HepG2 (cell line): Measurements from ENCODE around the gene AFTPH. TPM values are rescaled to one million over a fixed set of nuclear protein-coding genes. Genes with fewer than 3 reads are reported as not detected.

Experiments used
- ATAC-seq: fragments of 200-7000 bp; cut with Tn5 transposase; 3 replicates; pipeline ENCODE4 v1.9.1; 2020; ENCODE audit warnings: mild to moderate bottlenecking, moderate library complexity
- BruUV-seq: library from RNA; stranded (reverse); fragments of 400-500 nt; replicated peaks from 2 replicates; lab custom pipeline; 2021; lab: Mats Ljungman, UMichigan
- CTCF ChIA-PET: fragments of 300-600 bp; formaldehyde crosslinking; extraction: SDS; loops from one replicate; lab custom pipeline; 2021; ENCODE audit warnings: low total read pairs, inconsistent platforms, low intra/inter-chr PET ratio; lab: Yijun Ruan, JAX
- POLR2A ChIA-PET: fragments of 350-600 bp; sonication (Branson Sonifier 250); formaldehyde crosslinking; loops from one replicate; lab custom pipeline; 2020; ENCODE audit warnings: antibody characterized with exemption, inconsistent platforms; lab: Yijun Ruan, JAX
- DNase-seq: peaks from one replicate; pipeline ENCODE4 v3.0.0-alpha.2; 2015; ENCODE audit warnings: low spot score
- FAIRE-seq: peaks from 3 replicates; lab custom pipeline; 2011; peaks lifted over from hg19 to GRCh38; lab: Jason Lieb, UNC
- H2AFZ ChIP-seq: one replicate; pipeline ENCODE4 v1.6.1; 2011; ENCODE audit warnings: low read length, inconsistent platforms
- H3K27ac ChIP-seq: fragments of 300-600 bp; 3 replicates; pipeline ENCODE4 v1.8.0; 2011; ENCODE audit warnings: mixed run types, mild to moderate bottlenecking, mixed read lengths, low read length, inconsistent platforms; ENCODE audit not compliant: insufficient read depth; ENCODE audit errors: extremely low read length
- H3K27me3 ChIP-seq, 2 experiments: fragments of 200-600 bp in 1 of 2; 2 replicates in 1 of 2; 3 replicates in 1 of 2; pipeline versions ENCODE4 v1.6.0 to v1.8.0; 2011; ENCODE audit warnings: low read length in 2 of 2, mild to moderate bottlenecking in 2 of 2, moderate library complexity in 2 of 2, inconsistent platforms in 1 of 2; ENCODE audit not compliant: insufficient read depth in 2 of 2, control insufficient read depth in 1 of 2
- H3K36me3 ChIP-seq, 2 experiments: fragments of 200-600 bp in 1 of 2; replicated peaks in 1 of 2; 2 replicates in 1 of 2; 3 replicates in 1 of 2; pipeline versions ENCODE4 v1.5.1 to v1.8.0; 2011; ENCODE audit warnings: low read length in 2 of 2, inconsistent platforms in 1 of 2; ENCODE audit not compliant: insufficient read depth in 2 of 2, control insufficient read depth in 1 of 2
- H3K4me1 ChIP-seq: 2 replicates; pipeline ENCODE4 v1.5.1; 2012; ENCODE audit warnings: low read length, inconsistent platforms; ENCODE audit not compliant: insufficient read depth
- H3K4me2 ChIP-seq: 2 replicates; pipeline ENCODE4 v1.6.0; 2011; ENCODE audit warnings: low read depth, low read length, inconsistent platforms
- H3K4me3 ChIP-seq, 3 experiments: fragments of 200-600 bp in 1 of 3; sonication (generic), shearing (Covaris generic) in 1 of 3; replicated peaks in 1 of 3; 2 replicates each; pipeline ENCODE4 v1.5.1; 2011 to 2016; ENCODE audit warnings: low read length in 3 of 3, inconsistent platforms in 2 of 3, low read depth in 2 of 3, mild to moderate bottlenecking in 2 of 3, control low read depth in 1 of 3, mixed read lengths in 1 of 3; ENCODE audit not compliant: insufficient read depth in 1 of 3
- H3K79me2 ChIP-seq: one replicate; pipeline ENCODE4 v1.6.1; 2011; ENCODE audit warnings: low read length, inconsistent platforms; ENCODE audit not compliant: insufficient read depth
- H3K9ac ChIP-seq: 2 replicates; pipeline ENCODE4 v1.6.0; 2011; ENCODE audit warnings: mild to moderate bottlenecking, low read depth, low read length, inconsistent platforms; ENCODE audit not compliant: insufficient read depth
- H3K9me3 ChIP-seq: 2 replicates; pipeline ENCODE4 v1.5.1; 2012; ENCODE audit warnings: mild to moderate bottlenecking, low read length
- H4K20me1 ChIP-seq: 2 replicates; pipeline ENCODE4 v1.6.0; 2011; ENCODE audit warnings: inconsistent platforms, mild to moderate bottlenecking, low read length, moderate library complexity; ENCODE audit not compliant: insufficient read depth
- ADNP ChIP-seq: sonication (generic); formaldehyde crosslinking; IDR thresholded peaks from 2 replicates; pipeline ENCODE4 v1.4.0; 2020; ENCODE audit warnings: missing genetic modification reagents
- FOXK1 ChIP-seq: sonication (generic); formaldehyde crosslinking; IDR thresholded peaks from 2 replicates; pipeline ENCODE4 v1.4.0; 2020; ENCODE audit warnings: low read depth, missing genetic modification reagents, borderline replicate concordance
- KDM1A ChIP-seq: IDR thresholded peaks from 2 replicates; pipeline ENCODE4 v1.6.1; 2016; ENCODE audit warnings: missing compliant biosample characterization
- POLR2A ChIP-seq, 2 experiments: IDR thresholded peaks; 2 replicates each; pipeline ENCODE4 v1.6.1; 2011; ENCODE audit warnings: low read depth in 2 of 2, low read length in 2 of 2, mild to moderate bottlenecking in 1 of 2, moderate library complexity in 1 of 2; ENCODE audit not compliant: insufficient read depth in 1 of 2
- ZFP36 ChIP-seq: fragments of 150-350 bp; IDR thresholded peaks from 2 replicates; pipeline ENCODE4 v1.6.1; 2018; ENCODE audit warnings: borderline replicate concordance, low read length, low read depth; ENCODE audit not compliant: partially characterized antibody
- ZMYM3 ChIP-seq: sonication (generic); formaldehyde crosslinking; IDR thresholded peaks from 2 replicates; pipeline ENCODE4 v1.5.1; 2020; ENCODE audit warnings: mild to moderate bottlenecking, missing genetic modification reagents
- ZNF124 ChIP-seq: sonication (generic); formaldehyde crosslinking; IDR thresholded peaks from 2 replicates; pipeline ENCODE4 v1.4.0; 2020; ENCODE audit warnings: missing genetic modification reagents
- ZNF768 ChIP-seq: sonication (generic); formaldehyde crosslinking; IDR thresholded peaks from 2 replicates; pipeline ENCODE4 v1.4.0; 2020; ENCODE audit warnings: missing genetic modification reagents
- ZZZ3 ChIP-seq: sonication (generic); formaldehyde crosslinking; IDR thresholded peaks from 2 replicates; pipeline ENCODE4 v1.4.0; 2020; ENCODE audit warnings: missing genetic modification reagents, mild to moderate bottlenecking, borderline replicate concordance
- WGBS: methylation state at CpG from one replicate; pipeline ENCODE4 v1.1.6; 2017; ENCODE audit warnings: low lambda C conversion rate; 5-methylcytosine and 5-hydroxymethylcytosine counted together
- in situ Hi-C: cut with HindIII; loops from 2 replicates; pipeline ENCODE4 v1.10.0; 2017; ENCODE audit warnings: low pct_unique_long_range_greater_than_20kb; ENCODE audit not compliant: extremely low pct_ligation_motif_present
- intact Hi-C: fragments of 100-400 bp; cut with micrococcal nuclease; formaldehyde crosslinking; loops from one replicate; pipeline ENCODE4 v1.10.0; 2022; ENCODE audit not compliant: unreplicated experiment
- polyA plus RNA-seq, 8 experiments: library from polyadenylated mRNA; depleted of rRNA in 3 of 8; stranded (reverse) in 7 of 8; unstranded in 1 of 8; fragments of >200 nt; fragmentation: Illumina TruSeq in 4 of 8; extraction: Trizol in 4 of 8; gene quantifications; 2 replicates each; pipeline versions ENCODE4 v1.2.1 to v1.2.3, GENCODE V29; 2011 to 2016; ENCODE audit warnings: low read depth in 4 of 8, missing spikeins in 1 of 8, mixed read lengths in 1 of 8; ENCODE audit not compliant: insufficient read depth in 1 of 8
- total RNA-seq, 5 experiments: library from RNA; depleted of rRNA; stranded (reverse); fragments of >200 nt; fragmentation: Illumina TruSeq; extraction: Trizol; gene quantifications; 2 replicates each; pipeline ENCODE4 v1.2.3, GENCODE V29; 2016; ENCODE audit warnings: low read depth in 1 of 5
- TF ChIP-seq, protein P1 (sequence below): sonication (generic); formaldehyde crosslinking; IDR thresholded peaks from 2 replicates; pipeline ENCODE4 v1.4.0; 2020; ENCODE audit warnings: mild to moderate bottlenecking, low read depth, missing genetic modification reagents

Gene AFTPH
- total and polyA plus RNA-seq, 2 of the 13 experiments (the other 11 are each of a cell fraction or from before 2014, with no cell fraction given) = 27.5 to 36.8 TPM

DNA sequence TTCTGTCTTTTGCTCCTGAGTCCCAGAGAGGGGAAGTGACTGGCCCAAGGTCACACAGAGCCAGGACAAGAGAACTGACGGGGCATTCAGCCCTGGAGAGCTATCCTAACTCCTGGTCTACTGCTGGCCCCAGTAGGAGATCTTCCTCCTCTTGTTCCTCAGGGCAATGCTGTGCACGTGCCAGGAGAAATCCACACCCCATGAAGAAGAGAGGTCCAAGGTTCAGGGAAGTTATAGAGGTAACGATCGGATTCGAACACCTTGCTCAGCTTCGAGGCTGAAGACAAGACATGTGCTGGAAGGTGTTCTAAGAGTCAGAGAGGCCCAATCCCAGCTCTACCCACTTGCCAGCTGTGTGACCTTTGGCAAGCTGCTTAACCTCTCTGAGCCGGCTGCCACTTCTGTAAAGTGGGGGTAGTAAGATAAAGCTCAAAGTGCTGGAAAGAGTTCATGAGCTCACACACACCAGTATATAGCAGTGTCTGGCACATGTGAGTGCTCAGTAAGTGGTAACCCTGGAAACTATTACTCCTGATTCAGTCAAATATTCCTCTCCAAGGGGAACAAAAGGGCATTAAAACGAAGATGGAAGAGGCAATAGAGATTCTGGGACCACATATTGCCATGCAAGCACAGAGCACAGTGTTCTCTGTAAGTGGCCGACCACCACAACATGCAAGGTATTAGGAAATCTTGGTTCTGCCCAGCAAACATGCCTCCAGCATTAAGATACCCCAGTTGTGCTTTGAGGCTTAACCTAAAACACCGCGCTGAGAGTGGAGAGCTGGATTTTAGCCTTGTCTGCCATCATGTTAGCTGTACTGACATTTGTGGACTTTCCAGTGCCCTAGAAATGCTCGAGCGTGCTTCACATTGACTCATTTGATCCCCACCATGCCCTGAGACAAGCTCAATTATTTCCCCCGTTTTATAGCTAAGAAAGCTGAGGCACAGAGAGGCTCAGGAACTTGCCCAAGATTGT is 104.0 kb downstream of the AFTPH start:
- in situ Hi-C loops = no loop called here
- CTCF ChIA-PET = no interaction called here
- peaks cover 31% of the 10 kb centered on the region for H3K4me1 ChIP-seq
- no peak overlapping the region for H3K27ac ChIP-seq
- DNase-seq = no peak
- peaks cover 4% of the 10 kb centered on the region for H3K79me2 ChIP-seq
- TF ChIP-seq ADNP (CRISPR knock-in tag) (peak; percentile 76), ZMYM3 (CRISPR knock-in tag) (peak; percentile 86), KDM1A (CRISPR knock-in tag) (0 out of 2 replicates have a peak, but pooled peaks have one; percentile 58), POLR2A (IDR thresholded peaks at IDR 0.05; ENCODE audit: insufficient read depth in 1 of 2, low read depth in 2 of 2, low read length in 2 of 2) (0 out of 4 replicates have a peak, but pooled peaks of 1 of the 2 experiments have one; percentile 11), ZFP36 (peak; percentile 75), FOXK1 (CRISPR knock-in tag) (no peak), ZNF768 (CRISPR knock-in tag) (peak; percentile 99), ZZZ3 (CRISPR knock-in tag) (no peak), ZNF124 (no peak)
- TF ChIP-seq, protein P1, sequence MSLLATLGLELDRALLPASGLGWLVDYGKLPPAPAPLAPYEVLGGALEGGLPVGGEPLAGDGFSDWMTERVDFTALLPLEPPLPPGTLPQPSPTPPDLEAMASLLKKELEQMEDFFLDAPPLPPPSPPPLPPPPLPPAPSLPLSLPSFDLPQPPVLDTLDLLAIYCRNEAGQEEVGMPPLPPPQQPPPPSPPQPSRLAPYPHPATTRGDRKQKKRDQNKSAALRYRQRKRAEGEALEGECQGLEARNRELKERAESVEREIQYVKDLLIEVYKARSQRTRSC (CRISPR knock-in tag) = no peak
- TF ChIP-seq, all 625 proteins: peak for 6
- Histone ChIP-seq H4K20me1 (peaks cover 26% of the 10 kb centered on the region), H3K4me3 (no peak overlapping the region), H3K27me3 (no peaks in the 10 kb centered on the region; a peak in 2 of 5 replicates), H3K9me3 (no peaks in the 10 kb centered on the region), H3K36me3 (peaks cover 7 to 19% of the 10 kb centered on the region in 2 experiments), H2AFZ (no peak overlapping the region), H3K4me2 (no peak overlapping the region), H3K9ac (no peak overlapping the region)
- ATAC-seq (no peak), FAIRE-seq (no peak)
- WGBS = 80% methylated on average over 14 of the region's 14 CpGs
- intact Hi-C loops = no loop called here
- no TSS peak for BruUV-seq
- POLR2A ChIA-PET = interaction anchor here (1.0 to 3.7 kb wide), 2 partner anchors 26 to 123 kb away, joined by 3 to 15 read pairs; partner anchors contain the start of gene SERTAD2
